Hepatocyte (in vitro differentiated cells): ENCODE results near the gene ARHGEF9. TPM values are rescaled to one million over a fixed set of nuclear protein-coding genes. Genes with fewer than 3 reads are reported as not detected.

Experiments used
- DNase-seq: peaks from one replicate; pipeline ENCODE4 v3.0.0-alpha.2; 2016; ENCODE audit warnings: low spot score
- H2AFZ ChIP-seq: fragments of 200-600 bp; sonication (generic); 2 replicates; pipeline ENCODE4 v1.6.0; 2016; ENCODE audit warnings: antibody characterized with exemption, mild to moderate bottlenecking
- H3K27ac ChIP-seq: fragments of 200-600 bp; sonication (generic); 2 replicates; pipeline ENCODE4 v1.5.1; 2016; ENCODE audit warnings: mild to moderate bottlenecking
- H3K27me3 ChIP-seq: fragments of 200-600 bp; sonication (generic); 2 replicates; pipeline ENCODE4 v1.6.1; 2016
- H3K36me3 ChIP-seq: fragments of 200-600 bp; sonication (generic); replicated peaks from 2 replicates; pipeline ENCODE4 v1.5.1; 2016; ENCODE audit warnings: low read depth; ENCODE audit not compliant: insufficient read depth
- H3K4me1 ChIP-seq: fragments of 200-600 bp; sonication (generic); 2 replicates; pipeline ENCODE4 v1.5.1; 2016; ENCODE audit warnings: mild to moderate bottlenecking, moderate library complexity; ENCODE audit not compliant: insufficient read depth
- H3K4me2 ChIP-seq: fragments of 200-600 bp; sonication (generic); 2 replicates; pipeline ENCODE4 v1.6.0; 2016
- H3K4me3 ChIP-seq: fragments of 200-600 bp; sonication (generic); 2 replicates; pipeline ENCODE4 v1.5.1; 2016; ENCODE audit warnings: mild to moderate bottlenecking
- H3K79me2 ChIP-seq: fragments of 200-600 bp; sonication (generic); 2 replicates; pipeline ENCODE4 v1.6.0; 2017; ENCODE audit warnings: mild to moderate bottlenecking
- H3K9me2 ChIP-seq: fragments of 200-600 bp; sonication (generic); replicated peaks from 2 replicates; pipeline ENCODE4 v1.6.0; 2017; ENCODE audit warnings: mild to moderate bottlenecking; ENCODE audit not compliant: insufficient read depth
- H3K9me3 ChIP-seq: fragments of 200-600 bp; sonication (generic); 2 replicates; pipeline ENCODE4 v1.5.1; 2016; ENCODE audit warnings: low read depth, mild to moderate bottlenecking
- H4K20me1 ChIP-seq: fragments of 200-600 bp; sonication (generic); 2 replicates; pipeline ENCODE4 v1.6.0; 2016; ENCODE audit warnings: mild to moderate bottlenecking; ENCODE audit not compliant: insufficient read depth, poor library complexity, severe bottlenecking
- EZH2 ChIP-seq: fragments of 200-600 bp; sonication (generic); IDR thresholded peaks from 2 replicates; pipeline ENCODE4 v1.6.1; 2016; ENCODE audit warnings: antibody characterized with exemption, mild to moderate bottlenecking, borderline replicate concordance
- EZH2phosphoT487 ChIP-seq: fragments of 200-600 bp; sonication (generic); IDR thresholded peaks from one replicate; pipeline ENCODE4 v1.6.1; 2018; ENCODE audit warnings: antibody characterized with exemption, mild to moderate bottlenecking, low read depth, moderate library complexity; ENCODE audit not compliant: unreplicated experiment, severe bottlenecking
- WGBS: methylation state at CpG from one replicate; pipeline ENCODE4 v1.1.6; 2016; ENCODE audit warnings: low lambda C conversion rate; ENCODE audit errors: missing lambda C conversion rate; 5-methylcytosine and 5-hydroxymethylcytosine counted together
- microRNA counts: library from miRNA; unstranded; fragments of <30 nt; microRNA quantifications from one replicate; lab custom pipeline; 2017
- microRNA-seq: library from miRNA; unstranded; fragments of <30 nt; microRNA quantifications from one replicate; pipeline ENCODE4, GENCODE V29; 2017
- polyA plus RNA-seq: library from polyadenylated mRNA; unstranded; fragments of >200 nt; fragmentation: Nextera tagmentation; extraction: Ambion mirVana; gene quantifications from 2 replicates; pipeline ENCODE4 v1.2.1, GENCODE V29; 2016
- small RNA-seq: library from RNA; depleted of rRNA; stranded (forward); fragments of <200 nt; gene quantifications from one replicate; pipeline ENCODE3, GENCODE V24; 2014
- total RNA-seq: library from RNA; depleted of rRNA; stranded (reverse); fragments of >200 nt; gene quantifications from 2 replicates; pipeline ENCODE4 v1.2.3, GENCODE V29; 2014
- TF ChIP-seq, protein P1 (sequence below): fragments of 200-600 bp; sonication (generic); IDR thresholded peaks from 2 replicates; pipeline ENCODE4 v1.5.1; 2016; ENCODE audit warnings: antibody characterized with exemption, mild to moderate bottlenecking; ENCODE audit not compliant: poor library complexity

The ARHGEF9 gene
- total and polyA plus RNA-seq, 2 experiments from 2014 or later: 19.1 to 25.6 TPM

DNA sequence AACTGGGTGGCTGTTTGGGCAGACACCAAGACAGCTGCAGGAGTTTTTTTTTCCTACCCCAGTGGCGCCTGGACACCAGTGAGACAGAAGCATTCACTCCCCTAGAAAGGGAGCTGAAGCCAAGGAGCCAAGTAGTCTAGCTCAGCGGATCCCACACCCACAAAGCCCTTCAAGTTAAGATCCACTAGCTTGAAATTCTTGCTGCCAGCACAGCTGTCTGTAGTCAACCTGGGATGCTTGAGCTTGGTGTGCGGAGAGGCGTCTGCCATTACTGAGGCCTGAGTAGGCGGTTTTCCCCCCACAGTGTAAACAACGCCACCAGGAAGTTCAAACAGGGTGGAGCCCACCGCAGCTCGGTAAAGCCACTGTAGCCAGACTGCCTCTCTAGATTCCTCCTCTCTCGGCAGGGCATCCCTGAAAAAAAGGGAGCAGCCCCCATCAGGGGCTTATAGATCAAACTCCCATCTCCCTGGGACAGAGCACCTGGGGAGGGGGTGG, 171.4 kb downstream of the ARHGEF9 start:
- TF ChIP-seq EZH2phosphoT487: no peak
- TF ChIP-seq, protein P1, sequence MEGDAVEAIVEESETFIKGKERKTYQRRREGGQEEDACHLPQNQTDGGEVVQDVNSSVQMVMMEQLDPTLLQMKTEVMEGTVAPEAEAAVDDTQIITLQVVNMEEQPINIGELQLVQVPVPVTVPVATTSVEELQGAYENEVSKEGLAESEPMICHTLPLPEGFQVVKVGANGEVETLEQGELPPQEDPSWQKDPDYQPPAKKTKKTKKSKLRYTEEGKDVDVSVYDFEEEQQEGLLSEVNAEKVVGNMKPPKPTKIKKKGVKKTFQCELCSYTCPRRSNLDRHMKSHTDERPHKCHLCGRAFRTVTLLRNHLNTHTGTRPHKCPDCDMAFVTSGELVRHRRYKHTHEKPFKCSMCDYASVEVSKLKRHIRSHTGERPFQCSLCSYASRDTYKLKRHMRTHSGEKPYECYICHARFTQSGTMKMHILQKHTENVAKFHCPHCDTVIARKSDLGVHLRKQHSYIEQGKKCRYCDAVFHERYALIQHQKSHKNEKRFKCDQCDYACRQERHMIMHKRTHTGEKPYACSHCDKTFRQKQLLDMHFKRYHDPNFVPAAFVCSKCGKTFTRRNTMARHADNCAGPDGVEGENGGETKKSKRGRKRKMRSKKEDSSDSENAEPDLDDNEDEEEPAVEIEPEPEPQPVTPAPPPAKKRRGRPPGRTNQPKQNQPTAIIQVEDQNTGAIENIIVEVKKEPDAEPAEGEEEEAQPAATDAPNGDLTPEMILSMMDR: no peak
- TF ChIP-seq EZH2: no peak
- Histone ChIP-seq H3K4me1 (no peaks in the 10 kb centered on the region), H3K9me2 (no peaks in the 10 kb centered on the region), H3K36me3 (no peaks in the 10 kb centered on the region), H3K79me2 (no peaks in the 10 kb centered on the region), H3K4me3 (no peak overlapping the region), H4K20me1 (no peaks in the 10 kb centered on the region), H3K4me2 (no peak overlapping the region), H3K9me3 (no peaks in the 10 kb centered on the region), H3K27me3 (no peaks in the 10 kb centered on the region), H2AFZ (no peak overlapping the region), H3K27ac (no peak overlapping the region)
- WGBS: 87% methylated on average over 9 of the region's 9 CpGs
- no peak for DNase-seq

DNA sequence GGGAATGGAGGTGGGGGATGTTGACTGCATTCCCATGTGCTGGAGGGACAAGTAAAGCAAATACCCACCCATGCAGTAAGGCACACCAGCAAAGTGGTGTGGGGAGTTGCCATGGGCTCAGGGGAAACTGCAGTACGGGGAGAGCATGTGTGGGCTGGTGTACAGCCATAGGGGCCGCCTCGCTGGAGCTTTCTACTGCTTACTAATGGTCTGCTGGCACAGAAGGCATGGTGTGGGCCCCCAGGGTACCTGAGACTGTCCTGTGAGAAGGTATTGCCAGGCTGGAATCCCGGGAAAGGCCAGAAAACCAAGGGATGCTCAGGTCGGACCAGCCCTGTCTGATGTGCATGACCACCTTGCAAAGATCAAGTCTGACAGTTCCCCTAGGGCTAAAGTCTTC, 199.1 kb downstream of the ARHGEF9 start:
- WGBS: 80% methylated on average over 5 of the region's 5 CpGs
- no peaks in the 10 kb centered on the region for H3K9me3 ChIP-seq
- no peaks in the 10 kb centered on the region for H3K27me3 ChIP-seq
- no peak for DNase-seq
- no peak for TF ChIP-seq EZH2phosphoT487
- TF ChIP-seq, protein P1: no peak
- no peak for TF ChIP-seq EZH2
- H4K20me1 ChIP-seq: no peaks in the 10 kb centered on the region
- H3K4me1 ChIP-seq: no peaks in the 10 kb centered on the region
- H2AFZ ChIP-seq: no peak overlapping the region
- no peak overlapping the region for H3K27ac ChIP-seq
- no peaks in the 10 kb centered on the region for H3K9me2 ChIP-seq
- no peak overlapping the region for H3K4me2 ChIP-seq
- H3K4me3 ChIP-seq: no peak overlapping the region
- no peaks in the 10 kb centered on the region for H3K79me2 ChIP-seq
- no peaks in the 10 kb centered on the region for H3K36me3 ChIP-seq

MicroRNA genes within 50 kb of the gene (microRNA counts, 767-probe panel; counts per million panel counts)
- microRNA hsa-miR-1468 (lab: Ali Mortazavi, UCI): not detected

Small RNA genes lying within 50 kb of the gene (microRNA-seq; reads per million reads assigned to microRNA genes)
- gene MIR1468: 12.1 reads per million, percentile 27 among the genes with 10 or more reads in this experiment

Small RNA genes lying within 50 kb of the gene (small RNA-seq; reads per million reads assigned to genes)
- gene MIR1468: 8.2 reads per million, percentile 94 among the genes with 10 or more reads in this experiment
